Activated T-cell treated with anti-CD3 and anti-CD28 coated beads, Interleukin-2, amount 50 U/mL, for 4 hours (primary cell): ENCODE data around the gene EPS8. TPM values are rescaled to one million over a fixed set of nuclear protein-coding genes. Genes with fewer than 3 reads are reported as not detected.

Source experiments
- ATAC-seq, 2 donors: fragments of 200-7000 bp; cut with Tn5 transposase; one replicate each; pipeline ENCODE4 v1.10.0; 2021
- DNase-seq: peaks from one replicate; pipeline ENCODE4 v3.0.0-alpha.2; 2020
- H3K27me3 Mint-ChIP-seq: one replicate; pipeline ENCODE4 v1.8.0; 2021; ENCODE audit warnings: low read depth, mixed read lengths
- H3K36me3 Mint-ChIP-seq: one replicate; pipeline ENCODE4 v1.8.0; 2022; ENCODE audit warnings: mixed read lengths; ENCODE audit not compliant: insufficient read depth
- H3K4me1 Mint-ChIP-seq: one replicate; pipeline ENCODE4 v1.8.0; 2021; ENCODE audit warnings: low read depth, mixed read lengths
- H3K4me3 Mint-ChIP-seq: one replicate; pipeline ENCODE4 v1.8.0; 2021; ENCODE audit warnings: mild to moderate bottlenecking, moderate library complexity, mixed read lengths
- H3K9me3 Mint-ChIP-seq: one replicate; pipeline ENCODE4 v1.8.0; 2021; ENCODE audit warnings: mixed read lengths
- total RNA-seq, 3 donors: library from RNA; stranded (reverse); gene quantifications; one replicate each; pipeline ENCODE4 v1.2.1, GENCODE V29; 2021

Gene EPS8
- total RNA-seq, 3 donors from 2014 or later: 0.73 to 1.4 (median 0.95) TPM

DNA sequence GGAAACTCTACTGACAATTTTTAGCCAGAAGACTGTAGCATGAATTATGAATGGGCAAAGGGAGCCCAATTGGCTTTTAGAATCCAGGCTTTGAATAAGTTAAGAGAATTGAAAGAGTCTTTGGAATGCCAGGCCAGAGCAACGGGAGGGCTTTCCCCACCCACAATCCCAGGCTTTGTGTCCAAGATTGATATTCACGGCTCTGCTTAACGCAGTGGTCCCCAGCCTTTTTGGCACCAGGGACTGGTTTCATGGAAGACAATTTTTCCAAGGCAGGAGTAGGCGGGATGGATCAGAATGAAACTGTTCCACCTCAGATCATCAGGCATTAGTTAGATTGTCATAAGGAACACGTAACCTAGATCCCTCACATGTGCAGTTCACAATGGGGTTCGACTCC is 79.6 kb downstream of the EPS8 start:
- Mint-ChIP-seq H3K9me3 (no peaks in the 10 kb centered on the region), H3K36me3 (no peaks in the 10 kb centered on the region), H3K4me3 (no peak overlapping the region), H3K4me1 (no peaks in the 10 kb centered on the region), H3K27me3 (no peaks in the 10 kb centered on the region)
- ATAC-seq (no peak), DNase-seq (no peak)

GRCh38 chr12:15708396-15709076 is 80.7 kb downstream of the EPS8 start:
- ATAC-seq (no peak), DNase-seq (no peak)
- Mint-ChIP-seq H3K36me3 (no peaks in the 10 kb centered on the region), H3K4me1 (no peaks in the 10 kb centered on the region), H3K9me3 (no peaks in the 10 kb centered on the region), H3K27me3 (no peaks in the 10 kb centered on the region), H3K4me3 (no peak overlapping the region)

- no peak for ATAC-seq
- H3K4me3 Mint-ChIP-seq: no peak overlapping the region
- no peaks in the 10 kb centered on the region for H3K36me3 Mint-ChIP-seq
- H3K4me1 Mint-ChIP-seq: no peaks in the 10 kb centered on the region
- no peak for DNase-seq
- H3K9me3 Mint-ChIP-seq: no peaks in the 10 kb centered on the region
- H3K27me3 Mint-ChIP-seq: no peaks in the 10 kb centered on the region
These were observed 81.5 kb downstream of the EPS8 start for GRCh38 chr12:15707516-15708199.

DNA sequence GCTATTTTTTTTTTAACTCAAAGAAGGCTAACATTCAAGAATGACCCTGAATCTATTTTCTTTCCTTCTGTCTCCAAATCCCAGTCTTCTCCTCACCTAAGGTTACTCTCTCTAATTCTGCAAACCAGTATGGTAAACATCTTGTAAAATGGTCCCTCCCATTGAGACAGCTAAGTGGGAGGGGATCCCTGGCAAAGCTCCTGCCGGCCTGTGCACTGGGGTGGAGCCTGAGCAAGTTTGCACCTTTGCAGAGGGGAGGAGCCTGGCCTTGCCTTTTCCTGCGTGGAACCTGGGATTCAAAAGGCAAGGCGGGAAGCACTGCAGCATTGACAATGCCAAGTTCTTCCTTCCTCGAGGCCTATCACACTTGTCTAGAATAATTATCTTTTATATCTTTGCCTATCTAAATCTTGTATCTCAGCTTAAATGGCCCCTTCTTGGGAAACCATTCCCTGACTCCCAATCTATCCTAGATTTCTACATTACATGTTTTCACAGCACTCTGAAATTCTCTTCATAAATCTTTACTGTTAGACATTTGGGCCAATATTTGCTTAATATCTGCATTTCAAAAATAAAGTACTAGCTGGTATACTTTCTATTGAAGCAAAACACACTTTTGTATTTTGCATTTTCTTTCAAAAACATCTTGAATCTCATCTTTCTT is 83.0 kb downstream of the EPS8 start:
- no peak overlapping the region for H3K4me3 Mint-ChIP-seq
- no peaks in the 10 kb centered on the region for H3K9me3 Mint-ChIP-seq
- no peaks in the 10 kb centered on the region for H3K27me3 Mint-ChIP-seq
- DNase-seq (no peak), ATAC-seq (no peak)
- no peaks in the 10 kb centered on the region for H3K36me3 Mint-ChIP-seq
- H3K4me1 Mint-ChIP-seq: peaks cover 6% of the 10 kb centered on the region

- no peaks in the 10 kb centered on the region for H3K36me3 Mint-ChIP-seq
- H3K9me3 Mint-ChIP-seq: no peaks in the 10 kb centered on the region
- no peak overlapping the region for H3K4me3 Mint-ChIP-seq
- peaks cover 11% of the 10 kb centered on the region for H3K4me1 Mint-ChIP-seq
- ATAC-seq (no peak), DNase-seq (no peak)
- H3K27me3 Mint-ChIP-seq: no peaks in the 10 kb centered on the region
These were observed 83.6 kb downstream of the EPS8 start for GRCh38 chr12:15705606-15706005.

DNA sequence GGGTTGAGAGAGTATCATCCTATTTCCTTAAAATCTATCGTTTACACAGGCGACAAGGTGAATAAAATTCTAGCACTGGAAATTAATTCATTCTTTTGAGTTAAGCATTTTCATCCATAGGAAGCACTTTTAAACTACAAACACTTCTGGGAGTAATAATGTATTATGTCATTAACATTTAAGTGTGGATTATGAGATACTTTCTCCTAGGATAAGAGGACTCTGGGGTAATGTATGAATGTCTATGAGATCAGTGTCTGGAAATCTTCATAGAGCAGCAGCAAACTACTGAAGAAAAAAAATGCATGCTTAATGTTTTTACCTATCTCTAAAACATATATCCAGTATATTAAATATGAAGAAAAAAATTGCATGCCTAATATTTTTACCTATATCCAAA is 86.9 kb downstream of the EPS8 start:
- Mint-ChIP-seq H3K4me1 (peaks cover 21% of the 10 kb centered on the region), H3K4me3 (no peak overlapping the region), H3K9me3 (no peaks in the 10 kb centered on the region), H3K27me3 (no peaks in the 10 kb centered on the region), H3K36me3 (no peaks in the 10 kb centered on the region)
- DNase-seq (no peak), ATAC-seq (no peak)

DNA sequence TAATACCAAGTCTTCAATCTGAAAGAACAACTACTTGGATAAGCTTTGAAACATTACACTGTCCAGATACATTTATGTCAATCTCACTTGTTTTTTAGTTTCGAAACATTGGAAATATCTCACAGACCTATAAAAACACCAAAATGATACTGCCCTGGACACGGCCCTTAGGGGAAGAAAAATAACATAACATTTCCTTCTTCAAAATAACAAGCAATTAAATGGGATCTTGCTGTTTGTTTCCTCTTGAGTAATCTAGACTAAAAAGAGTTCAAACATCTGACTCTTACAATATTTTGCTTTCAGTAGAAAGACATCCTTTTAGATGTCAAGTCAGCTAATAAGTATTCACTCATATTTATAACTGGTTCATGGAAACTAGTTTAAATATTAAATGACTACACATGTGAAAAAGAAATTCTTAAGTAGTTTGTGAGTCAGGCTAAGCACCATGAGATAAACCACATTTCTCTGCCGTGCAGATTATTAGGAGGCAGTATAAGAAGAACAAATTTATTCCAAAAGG is 87.5 kb downstream of the EPS8 start:
- Mint-ChIP-seq H3K27me3 (peaks cover 2% of the 10 kb centered on the region), H3K4me1 (peaks cover 21% of the 10 kb centered on the region), H3K36me3 (no peaks in the 10 kb centered on the region), H3K9me3 (no peaks in the 10 kb centered on the region), H3K4me3 (no peak overlapping the region)
- ATAC-seq: peak in 1 of 2 donors; percentile 28
- DNase-seq: no peak

DNA sequence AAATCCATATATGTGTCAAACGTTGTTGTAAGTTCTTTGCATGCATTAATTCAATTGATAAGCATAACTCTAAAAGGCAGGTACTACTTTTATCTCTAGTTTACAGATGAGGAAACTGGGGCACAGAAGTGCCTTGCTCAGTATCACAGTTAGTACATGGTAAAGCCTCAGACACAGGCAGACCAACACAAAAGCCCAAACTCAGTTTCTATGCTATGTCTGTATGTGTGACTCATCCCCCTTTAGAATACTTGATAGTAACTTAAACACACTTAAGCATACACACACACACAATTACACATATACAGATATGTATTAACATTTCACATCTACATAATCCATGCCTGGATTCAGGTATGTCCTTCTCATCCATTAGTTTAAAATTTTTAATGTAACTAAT is 88.0 kb downstream of the EPS8 start:
- no peaks in the 10 kb centered on the region for H3K36me3 Mint-ChIP-seq
- no peaks in the 10 kb centered on the region for H3K9me3 Mint-ChIP-seq
- ATAC-seq: peak; percentile 85 to 87
- no peak for DNase-seq
- H3K4me3 Mint-ChIP-seq: no peak overlapping the region
- H3K4me1 Mint-ChIP-seq: peaks cover 21% of the 10 kb centered on the region
- peaks cover 2% of the 10 kb centered on the region for H3K27me3 Mint-ChIP-seq

DNA sequence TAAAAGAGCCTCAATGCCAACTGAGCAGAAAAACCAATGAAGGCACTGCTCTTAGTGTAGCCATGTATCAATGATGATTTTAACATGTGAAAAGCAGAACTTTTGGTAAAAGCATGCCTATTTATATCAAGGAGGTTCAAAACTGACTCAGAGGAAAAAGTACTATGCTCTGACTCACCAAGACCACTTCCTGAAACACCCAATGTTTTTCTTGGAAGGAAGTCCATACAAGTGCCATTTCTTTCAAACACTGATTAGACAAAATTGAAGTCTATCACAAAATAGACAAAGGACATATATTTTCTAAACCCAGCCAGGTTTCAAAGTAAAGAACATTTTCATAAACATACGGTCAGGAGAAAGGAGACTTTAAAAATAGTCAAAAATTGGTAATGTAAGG is 88.6 kb downstream of the EPS8 start:
- H3K9me3 Mint-ChIP-seq: no peaks in the 10 kb centered on the region

DNA sequence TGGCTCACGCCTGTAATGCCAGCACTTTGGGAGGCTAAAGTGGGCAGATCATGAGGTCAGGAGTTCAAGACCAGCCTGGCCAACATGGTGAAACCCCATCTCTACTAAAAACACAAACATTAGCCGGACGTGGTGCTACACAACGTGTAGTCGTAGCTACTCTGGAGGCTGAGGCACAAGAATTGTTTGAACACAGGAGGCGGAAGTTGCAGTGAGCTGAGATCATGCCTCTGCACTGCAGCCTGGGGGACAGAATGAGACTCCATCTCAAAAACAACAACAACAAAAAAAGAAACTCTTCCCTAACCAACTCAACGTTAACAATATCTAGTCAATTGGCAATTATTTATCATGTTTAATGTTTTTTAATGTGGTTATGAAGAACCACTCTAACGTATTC is 89.3 kb downstream of the EPS8 start:
- Mint-ChIP-seq H3K4me3 (no peak overlapping the region), H3K4me1 (peaks cover 21% of the 10 kb centered on the region), H3K27me3 (peaks cover 2% of the 10 kb centered on the region), H3K9me3 (no peaks in the 10 kb centered on the region), H3K36me3 (no peaks in the 10 kb centered on the region)
- DNase-seq: no peak
- no peak for ATAC-seq

More for the DNA sequence above, 88.6 kb downstream of the EPS8 start:
- Mint-ChIP-seq H3K4me1 (peaks cover 21% of the 10 kb centered on the region), H3K4me3 (no peak overlapping the region), H3K27me3 (peaks cover 2% of the 10 kb centered on the region), H3K36me3 (no peaks in the 10 kb centered on the region)
- peak; percentile 44 to 61 for ATAC-seq
- DNase-seq: no peak

- peaks cover 21% of the 10 kb centered on the region for H3K4me1 Mint-ChIP-seq
- H3K4me3 Mint-ChIP-seq: no peak overlapping the region
- no peak for DNase-seq
These were observed 90.8 kb downstream of the EPS8 start for GRCh38 chr12:15698377-15698871.

GRCh38 chr12:15697201-15697600 is 92.0 kb downstream of the EPS8 start:
- H3K27me3 Mint-ChIP-seq: peaks cover 2% of the 10 kb centered on the region
- H3K36me3 Mint-ChIP-seq: no peaks in the 10 kb centered on the region
- H3K4me1 Mint-ChIP-seq: peaks cover 21% of the 10 kb centered on the region
- H3K9me3 Mint-ChIP-seq: no peaks in the 10 kb centered on the region
- H3K4me3 Mint-ChIP-seq: no peak overlapping the region
- ATAC-seq (no peak), DNase-seq (no peak)

More at GRCh38 chr12:15698377-15698871, 90.8 kb downstream of the EPS8 start:
- peaks cover 2% of the 10 kb centered on the region for H3K27me3 Mint-ChIP-seq
- no peak for ATAC-seq
- H3K36me3 Mint-ChIP-seq: no peaks in the 10 kb centered on the region
- H3K9me3 Mint-ChIP-seq: no peaks in the 10 kb centered on the region

- DNase-seq: no peak
- no peaks in the 10 kb centered on the region for H3K9me3 Mint-ChIP-seq
- peaks cover 4% of the 10 kb centered on the region for H3K27me3 Mint-ChIP-seq
- H3K36me3 Mint-ChIP-seq: no peaks in the 10 kb centered on the region
- no peaks in the 10 kb centered on the region for H3K4me1 Mint-ChIP-seq
- ATAC-seq: no peak
- H3K4me3 Mint-ChIP-seq: no peak overlapping the region
These were observed 95.8 kb downstream of the EPS8 start for GRCh38 chr12:15693228-15693911.

GRCh38 chr12:15691388-15691787 is 97.8 kb downstream of the EPS8 start:
- Mint-ChIP-seq H3K27me3 (peaks cover 2% of the 10 kb centered on the region), H3K36me3 (no peaks in the 10 kb centered on the region), H3K9me3 (no peaks in the 10 kb centered on the region), H3K4me3 (no peak overlapping the region), H3K4me1 (no peaks in the 10 kb centered on the region)
- DNase-seq: no peak
- no peak for ATAC-seq
